Activated CD8-positive, alpha-beta memory T cell treated with anti-CD3 and anti-CD28 coated beads, Interleukin-2, amount 50 U/mL, for 1 hour (primary cell): ENCODE measurements around the gene TBC1D32.
"Not testable (repeated sequence)": the region's sequence is repeated elsewhere in the genome, so short reads cannot be mapped to it uniquely, and the experiment has no call there.

ENCODE experiments used
- DNase-seq: peaks from one replicate; pipeline ENCODE4 v3.0.0-alpha.2; 2020; ENCODE audit errors: extremely low read depth

TBC1D32 gene

GRCh38 chr6:121333196-121333595 lies 1.1 kb downstream of the TBC1D32 start:
- DNase-seq = no peak

GRCh38 chr6:121330516-121330915 lies 3.8 kb downstream of the TBC1D32 start:
- DNase-seq = no peak

- DNase-seq = no peak
Observed at GRCh38 chr6:121321282-121321681, 13.0 kb downstream of the TBC1D32 start.

- no peak for DNase-seq
Observed at GRCh38 chr6:121319603-121320002, 14.7 kb downstream of the TBC1D32 start.

GRCh38 chr6:121319112-121319553 lies 15.1 kb downstream of the TBC1D32 start:
- no peak for DNase-seq

- DNase-seq = no peak
Observed at GRCh38 chr6:121314381-121315112, 19.7 kb downstream of the TBC1D32 start.

- DNase-seq = not testable (repeated sequence)
Observed at GRCh38 chr6:121311814-121312213, 22.5 kb downstream of the TBC1D32 start.

GRCh38 chr6:121310495-121310894 lies 23.8 kb downstream of the TBC1D32 start:
- no peak for DNase-seq

GRCh38 chr6:121309768-121310469 lies 24.4 kb downstream of the TBC1D32 start:
- no peak for DNase-seq

- DNase-seq = no peak
Observed at GRCh38 chr6:121305957-121306607, 28.2 kb downstream of the TBC1D32 start.

GRCh38 chr6:121302882-121303281 lies 31.4 kb downstream of the TBC1D32 start:
- DNase-seq = no peak

- not testable (repeated sequence) for DNase-seq
Observed at GRCh38 chr6:121301156-121301555, 33.1 kb downstream of the TBC1D32 start.

- no peak for DNase-seq
Observed at GRCh38 chr6:121297694-121298093, 36.6 kb downstream of the TBC1D32 start.

GRCh38 chr6:121285041-121285440 lies 49.2 kb downstream of the TBC1D32 start:
- DNase-seq = no peak

GRCh38 chr6:121274666-121275295 lies 59.5 kb downstream of the TBC1D32 start:
- no peak for DNase-seq

- no peak for DNase-seq
Observed at GRCh38 chr6:121263742-121264141, 70.5 kb downstream of the TBC1D32 start.

- DNase-seq = no peak
Observed at GRCh38 chr6:121260651-121261102, 73.6 kb downstream of the TBC1D32 start.

GRCh38 chr6:121247386-121247785 lies 86.9 kb downstream of the TBC1D32 start:
- DNase-seq = no peak

- no peak for DNase-seq
Observed at GRCh38 chr6:121242386-121242785, 91.9 kb downstream of the TBC1D32 start.

- DNase-seq = no peak
Observed at GRCh38 chr6:121237859-121238258, 96.4 kb downstream of the TBC1D32 start.

- DNase-seq = no peak
Observed at GRCh38 chr6:121236984-121237383, 97.3 kb downstream of the TBC1D32 start.

- DNase-seq = no peak
Observed at GRCh38 chr6:121235386-121235785, 98.9 kb downstream of the TBC1D32 start.
